Activated naive CD4-positive, alpha-beta T cell treated with anti-CD3 and anti-CD28 coated beads, Interleukin-2, amount 50 U/mL, for 72 hours (primary cell): Measurements from ENCODE around the gene GDF11. TPM values are rescaled to one million over a fixed set of nuclear protein-coding genes. Genes with fewer than 3 reads are reported as not detected.

Experiments
- ATAC-seq, 2 donors: fragments of 150-1000 bp; cut with Tn5 transposase; 2 replicates each; pipeline ENCODE4 v1.10.0; 2021; ENCODE audit warnings: mild to moderate bottlenecking in 2 of 2, moderate library complexity in 2 of 2
- DNase-seq, 2 donors: peaks; one replicate each; pipeline ENCODE4 v3.0.0; 2021 to 2022; ENCODE audit warnings: low spot score in 2 of 2
- H3K27ac Mint-ChIP-seq, 2 donors: one replicate each; pipeline ENCODE4 v1.8.0; 2022; ENCODE audit warnings: mild to moderate bottlenecking in 2 of 2, mixed read lengths in 2 of 2
- H3K36me3 Mint-ChIP-seq, 2 donors: one replicate each; pipeline ENCODE4 v1.8.0; 2022; ENCODE audit warnings: mixed read lengths in 2 of 2
- H3K9me3 Mint-ChIP-seq, 2 donors: one replicate each; pipeline ENCODE4 v1.8.0; 2022; ENCODE audit warnings: mixed read lengths in 2 of 2
- total RNA-seq, 2 donors: library from RNA; stranded (reverse); gene quantifications; one replicate each; pipeline ENCODE4 v1.2.3, GENCODE V29; 2022

GDF11 gene
- total RNA-seq, result 10 to 100 TPM in 1 of 2 donors, 1 to 10 TPM in 1; 5.9 to 12.0 TPM

DNA sequence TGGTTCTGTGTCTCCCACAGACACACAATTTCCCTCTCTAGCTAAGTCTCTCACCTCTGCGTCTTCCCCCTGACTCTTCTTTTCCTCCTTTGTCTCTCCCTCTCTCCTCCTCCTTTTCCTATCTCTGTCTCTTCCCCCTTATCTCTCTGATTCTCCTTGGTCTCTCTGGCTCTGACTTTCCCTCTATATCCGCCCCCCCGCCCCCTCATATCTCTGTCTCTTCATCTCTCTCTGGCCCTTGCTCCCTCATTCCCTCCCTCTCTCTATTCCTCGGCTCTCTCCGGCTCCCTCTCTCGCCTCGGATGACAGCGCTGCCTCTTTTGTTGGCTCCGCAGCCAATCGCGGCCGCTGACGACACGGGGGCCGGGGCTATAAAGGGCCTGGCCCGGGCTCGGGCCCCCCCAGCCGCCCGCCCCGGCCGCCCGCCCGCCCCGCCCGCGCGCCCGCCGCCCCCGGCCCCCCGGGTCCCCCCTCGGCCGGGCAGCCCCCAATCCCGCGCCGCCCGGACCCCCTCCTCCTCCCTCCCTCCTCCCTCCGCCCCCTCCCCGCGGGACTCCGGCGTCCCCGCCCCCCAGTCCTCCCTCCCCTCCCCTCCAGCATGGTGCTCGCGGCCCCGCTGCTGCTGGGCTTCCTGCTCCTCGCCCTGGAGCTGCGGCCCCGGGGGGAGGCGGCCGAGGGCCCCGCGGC, at the start of gene GDF11:
Gene GDF11 (plus strand): TSS at position 404 of the 687 bp plus-strand sequence. CDS start 195 bp downstream, at position 599.
- H3K9me3 Mint-ChIP-seq, result no peaks in the 10 kb centered on the region
- DNase-seq (peak in 1 of 2 donors; percentile 74), ATAC-seq (peak; percentile 74 to 77)
- H3K36me3 Mint-ChIP-seq, result no peaks in the 10 kb centered on the region
- peak within 1 kb of the TSS; percentile 51 to 64 for H3K27ac Mint-ChIP-seq

DNA sequence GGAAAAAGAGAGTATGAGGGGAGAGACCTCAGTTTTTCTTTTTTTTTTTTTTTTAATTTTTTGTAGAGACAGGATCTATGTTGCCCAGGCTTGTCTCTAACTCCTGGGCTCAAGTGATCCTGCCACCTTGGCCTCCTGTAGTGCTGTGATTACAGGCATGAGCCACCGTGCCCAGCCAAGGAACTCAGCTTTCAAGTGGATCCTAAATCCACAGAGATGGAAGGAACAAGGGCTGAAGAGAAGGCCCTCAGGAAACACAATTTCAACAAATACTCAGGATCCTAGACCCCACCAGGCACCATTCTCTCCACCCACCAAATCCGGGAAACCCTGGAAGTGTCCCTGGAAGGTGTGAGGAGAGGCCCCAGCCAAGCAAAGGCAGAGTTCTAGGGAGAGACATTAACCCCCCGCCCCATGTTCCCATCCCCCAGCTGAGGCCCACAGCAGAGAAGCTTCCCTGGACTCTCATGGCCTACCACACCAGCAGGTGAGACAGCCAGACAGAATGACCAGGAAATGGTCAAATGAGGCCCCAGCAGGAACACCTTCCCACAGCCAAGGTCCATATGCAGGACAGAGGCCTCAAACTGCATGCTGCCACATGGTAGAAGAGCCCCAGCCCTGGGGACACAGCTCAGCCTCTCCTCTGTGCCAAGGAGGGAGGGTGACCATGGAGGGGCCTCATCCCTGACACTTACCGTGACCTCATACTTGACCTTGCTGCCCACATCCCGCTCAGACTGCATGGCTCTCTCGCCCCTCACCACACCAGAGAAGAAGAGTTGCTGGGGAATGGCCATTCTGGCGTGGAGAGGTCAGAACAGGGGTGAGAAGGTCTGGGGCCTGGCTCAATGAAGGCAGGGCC, 49.4 kb upstream of the GDF11 start:
- H3K27ac Mint-ChIP-seq, result no peak overlapping the region
- DNase-seq (peak in 1 of 2 donors; percentile 40), ATAC-seq (no peak)
- no peaks in the 10 kb centered on the region for H3K9me3 Mint-ChIP-seq
- no peaks in the 10 kb centered on the region for H3K36me3 Mint-ChIP-seq

DNA sequence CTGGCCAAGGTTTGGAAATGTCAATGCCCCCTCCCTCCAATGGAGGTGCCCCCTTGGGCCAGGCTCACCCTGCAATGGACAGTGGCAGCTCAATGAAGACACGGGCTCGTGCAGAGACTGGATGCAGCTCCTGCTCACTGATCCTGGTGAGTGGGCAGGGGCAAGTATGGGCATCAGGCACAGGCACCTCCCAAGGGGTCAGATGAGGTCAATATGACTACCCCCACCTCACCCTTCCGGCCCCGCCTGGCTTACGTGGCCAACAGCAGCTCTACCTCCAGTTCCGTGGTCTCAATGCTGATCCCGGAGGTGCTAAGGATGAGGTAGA, 48.8 kb upstream of the GDF11 start:
- Mint-ChIP-seq H3K36me3 (no peaks in the 10 kb centered on the region), H3K9me3 (no peaks in the 10 kb centered on the region), H3K27ac (no peak overlapping the region)
- DNase-seq (no peak), ATAC-seq (no peak)

DNA sequence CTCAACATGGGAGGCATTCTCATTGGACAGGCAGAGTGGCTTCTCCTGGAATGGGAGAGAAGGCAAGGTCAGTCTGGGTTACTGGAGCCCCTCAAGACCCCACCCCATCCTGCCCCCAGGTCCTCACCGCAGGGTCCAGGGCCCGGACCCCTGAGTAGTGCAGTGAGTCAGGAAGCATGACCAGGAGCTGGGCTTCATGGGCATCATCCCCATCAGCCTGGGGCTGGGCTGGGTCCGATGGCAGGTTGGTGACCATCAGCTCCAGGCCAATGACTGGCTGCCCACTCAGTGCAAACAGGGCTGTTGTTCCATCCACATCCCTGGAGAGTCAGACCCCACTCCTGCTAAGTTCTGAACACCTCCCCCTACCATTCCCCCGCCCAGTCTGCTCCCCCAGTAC, 48.3 kb upstream of the GDF11 start:
- DNase-seq (no peak), ATAC-seq (no peak)
- Mint-ChIP-seq H3K27ac (no peak overlapping the region), H3K9me3 (no peaks in the 10 kb centered on the region), H3K36me3 (no peaks in the 10 kb centered on the region)

DNA sequence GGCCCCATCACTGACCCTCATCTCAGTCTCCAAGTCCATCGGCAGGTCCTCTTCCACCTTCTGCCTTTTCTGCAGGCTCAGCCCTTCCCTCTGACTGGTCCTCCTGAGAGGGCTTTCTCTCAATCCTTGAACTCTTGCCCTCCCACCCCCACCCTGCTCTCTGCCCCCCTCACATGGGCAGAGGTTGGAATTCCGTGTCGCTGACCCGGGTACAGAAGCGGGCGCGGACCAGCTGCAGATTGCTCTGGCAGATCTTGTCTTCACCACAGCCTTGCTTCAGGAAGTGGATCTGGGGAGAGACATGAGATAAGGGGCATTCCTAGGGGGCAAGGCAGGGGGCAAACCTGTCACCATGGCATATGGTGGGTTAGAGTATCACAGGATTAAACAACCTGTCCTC, 47.6 kb upstream of the GDF11 start:
- Mint-ChIP-seq H3K36me3 (no peaks in the 10 kb centered on the region), H3K27ac (no peak overlapping the region), H3K9me3 (no peaks in the 10 kb centered on the region)
- ATAC-seq (no peak), DNase-seq (no peak)

DNA sequence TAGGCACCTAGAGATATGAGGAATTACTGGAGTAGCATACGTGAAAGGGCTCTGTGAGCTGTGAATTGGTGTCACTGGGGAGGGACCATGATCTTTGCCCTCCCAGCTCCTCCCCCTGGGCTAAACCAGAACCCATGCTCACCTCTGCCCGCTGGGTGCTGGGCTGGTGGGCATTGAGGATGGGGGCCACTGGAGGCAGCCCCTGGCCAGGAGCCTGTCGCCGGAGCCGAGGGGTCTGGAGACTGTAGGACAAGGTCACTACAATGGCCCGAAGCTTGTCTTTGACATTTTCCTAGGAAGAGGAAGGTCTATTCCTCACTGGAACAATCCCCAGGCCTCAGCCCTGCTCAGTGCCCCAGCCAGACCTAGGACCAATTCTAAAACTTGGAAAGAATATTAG, 46.8 kb upstream of the GDF11 start:
- ATAC-seq, result no peak
- Mint-ChIP-seq H3K36me3 (no peaks in the 10 kb centered on the region), H3K9me3 (no peaks in the 10 kb centered on the region), H3K27ac (no peak overlapping the region)
- DNase-seq, result peak in 1 of 2 donors; percentile 35

DNA sequence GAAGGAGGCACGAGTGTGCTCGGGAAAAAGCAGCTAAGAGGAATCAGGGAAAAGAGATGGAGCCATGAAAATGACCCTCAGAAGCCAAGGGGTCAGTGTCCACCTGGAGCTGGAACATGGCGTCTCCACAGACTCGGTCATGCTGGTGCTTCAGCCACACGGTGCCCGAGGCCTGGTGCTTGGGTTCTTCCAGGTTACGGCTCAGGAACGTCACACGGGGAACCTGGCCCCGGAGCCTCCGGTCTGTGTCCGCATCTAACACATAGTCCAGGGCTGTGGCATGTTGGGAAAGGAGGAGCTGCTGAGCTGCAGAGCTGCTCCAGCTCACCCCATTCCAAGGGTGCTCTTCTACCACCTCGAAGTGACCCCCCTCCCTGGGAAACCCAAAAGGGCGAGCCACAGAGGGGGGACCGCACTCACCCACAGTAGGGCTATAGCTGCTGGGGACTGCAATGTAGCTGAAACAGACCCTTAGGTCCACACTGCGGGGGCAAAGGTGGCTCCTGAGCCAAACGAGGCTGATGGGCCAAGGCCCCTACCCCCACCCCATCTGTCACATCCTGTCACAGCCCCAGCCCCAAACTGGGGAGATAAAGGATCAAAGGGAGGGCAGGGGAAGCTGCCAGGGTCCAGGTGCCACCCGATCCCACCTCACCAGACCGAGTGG, 46.0 kb upstream of the GDF11 start:
- H3K27ac Mint-ChIP-seq, result peak overlapping the region in 1 of 2 donors; percentile 33
- peak in 1 of 2 donors; percentile 45 for DNase-seq
- H3K36me3 Mint-ChIP-seq, result no peaks in the 10 kb centered on the region
- ATAC-seq, result no peak
- no peaks in the 10 kb centered on the region for H3K9me3 Mint-ChIP-seq

DNA sequence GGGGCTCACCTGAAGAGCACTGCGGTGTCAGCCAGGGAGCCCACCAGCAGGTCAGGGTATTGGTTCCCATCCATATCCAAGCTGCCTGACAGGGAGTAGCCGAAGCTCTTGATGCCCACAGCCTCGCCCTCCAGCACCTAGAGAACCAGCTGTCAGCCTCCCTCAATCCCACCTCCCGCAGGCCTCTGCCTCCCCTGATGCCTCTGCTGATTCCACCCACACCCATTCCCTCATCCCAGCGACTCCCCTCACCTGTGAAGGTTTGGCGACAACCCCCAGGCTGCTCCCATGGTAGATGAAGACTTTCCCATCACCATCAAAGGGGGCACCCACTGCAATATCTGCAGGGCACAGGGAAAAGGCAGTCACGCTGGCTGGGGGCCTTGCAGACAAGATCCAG, 45.2 kb upstream of the GDF11 start:
- H3K27ac Mint-ChIP-seq, result no peak overlapping the region
- ATAC-seq, result no peak
- no peak for DNase-seq
- no peaks in the 10 kb centered on the region for H3K9me3 Mint-ChIP-seq
- H3K36me3 Mint-ChIP-seq, result no peaks in the 10 kb centered on the region

DNA sequence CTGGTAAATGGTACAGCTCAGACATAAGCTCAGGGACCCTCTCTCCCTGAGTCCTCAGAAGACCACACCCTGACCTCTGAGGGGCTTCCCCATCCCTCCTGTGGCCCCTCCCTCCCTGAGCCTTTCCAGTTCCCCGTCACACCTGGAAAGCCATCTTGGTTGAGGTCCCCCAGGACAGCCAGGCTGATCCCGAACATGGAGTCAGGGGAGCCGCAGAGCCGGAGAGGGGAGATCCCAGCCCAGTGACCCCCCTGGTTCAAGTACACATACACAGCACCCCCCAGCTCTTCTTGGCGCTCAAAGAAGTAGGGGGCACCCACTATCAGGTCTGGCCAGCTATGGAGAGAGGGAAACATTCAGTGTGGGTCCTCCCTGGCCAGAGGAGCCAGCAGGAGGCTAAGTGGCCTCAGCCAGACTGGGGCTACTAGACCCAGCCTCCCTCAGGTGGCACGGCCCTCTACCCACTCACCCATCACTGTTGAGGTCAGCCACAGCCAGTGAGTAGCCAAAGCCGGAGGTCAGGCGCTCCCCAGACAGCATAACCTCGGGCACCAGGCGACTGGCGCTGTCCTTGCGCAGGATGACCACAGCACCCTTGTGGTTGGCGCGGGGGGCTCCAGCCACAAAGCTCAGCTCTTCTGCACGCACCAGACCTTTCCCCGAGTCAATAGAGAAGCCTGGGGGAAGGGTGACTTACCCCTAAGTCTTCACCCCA, 44.5 kb upstream of the GDF11 start:
- Mint-ChIP-seq H3K36me3 (no peaks in the 10 kb centered on the region), H3K27ac (no peak overlapping the region), H3K9me3 (no peaks in the 10 kb centered on the region)
- peak in 1 of 2 donors; percentile 34 for DNase-seq
- ATAC-seq, result no peak

DNA sequence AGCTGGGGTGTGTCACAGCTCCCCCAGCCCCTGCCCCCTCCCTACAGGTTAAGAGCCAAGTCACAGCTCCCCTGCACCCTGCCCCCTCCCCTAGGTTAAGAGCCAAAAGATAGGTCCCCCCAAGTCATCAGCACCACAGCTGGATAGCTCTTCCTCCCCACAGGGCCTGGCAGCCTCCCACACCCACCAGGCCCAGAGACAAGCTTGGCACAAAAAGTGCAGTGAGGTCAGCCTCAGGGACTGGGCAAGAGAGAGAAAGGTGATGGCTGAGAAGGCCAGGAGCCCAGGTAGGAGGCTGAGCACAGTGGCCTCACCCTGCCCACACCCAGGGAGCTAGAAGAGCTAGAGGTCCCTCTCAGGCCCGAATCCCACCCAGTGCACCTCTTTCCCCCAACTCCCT, 44.0 kb upstream of the GDF11 start:
- Mint-ChIP-seq H3K27ac (no peak overlapping the region), H3K36me3 (no peaks in the 10 kb centered on the region), H3K9me3 (no peaks in the 10 kb centered on the region)
- ATAC-seq (no peak), DNase-seq (peak in 1 of 2 donors; percentile 44)

DNA sequence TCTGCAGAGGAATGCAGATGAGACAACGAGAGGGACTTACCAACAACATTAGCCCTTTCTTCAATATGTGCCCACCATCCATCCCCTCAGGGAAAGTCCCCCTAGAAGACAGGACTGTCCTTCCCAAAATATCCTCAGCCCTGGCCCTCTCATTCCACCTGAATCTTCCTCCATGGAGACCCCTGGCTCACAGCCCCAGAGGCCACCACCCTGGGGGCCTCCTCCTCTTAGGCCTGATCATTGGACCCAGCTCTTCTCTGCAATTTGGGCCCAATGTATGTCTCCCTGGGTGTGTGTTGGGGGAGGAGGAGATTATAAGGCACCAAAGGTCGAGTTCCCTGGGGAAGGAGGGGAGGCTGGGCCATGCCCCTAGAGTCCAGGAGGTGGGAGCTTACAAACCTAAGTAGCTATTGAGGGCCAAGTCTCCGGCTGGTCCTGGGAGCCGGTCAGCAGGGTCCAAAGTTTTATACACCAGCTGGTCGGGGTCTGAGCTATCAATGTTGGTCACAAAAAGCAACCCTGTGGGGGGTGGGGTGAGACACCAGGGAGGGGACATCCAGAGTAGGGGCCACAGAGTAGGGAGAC, 43.4 kb upstream of the GDF11 start:
- Mint-ChIP-seq H3K27ac (no peak overlapping the region), H3K36me3 (no peaks in the 10 kb centered on the region)

DNA sequence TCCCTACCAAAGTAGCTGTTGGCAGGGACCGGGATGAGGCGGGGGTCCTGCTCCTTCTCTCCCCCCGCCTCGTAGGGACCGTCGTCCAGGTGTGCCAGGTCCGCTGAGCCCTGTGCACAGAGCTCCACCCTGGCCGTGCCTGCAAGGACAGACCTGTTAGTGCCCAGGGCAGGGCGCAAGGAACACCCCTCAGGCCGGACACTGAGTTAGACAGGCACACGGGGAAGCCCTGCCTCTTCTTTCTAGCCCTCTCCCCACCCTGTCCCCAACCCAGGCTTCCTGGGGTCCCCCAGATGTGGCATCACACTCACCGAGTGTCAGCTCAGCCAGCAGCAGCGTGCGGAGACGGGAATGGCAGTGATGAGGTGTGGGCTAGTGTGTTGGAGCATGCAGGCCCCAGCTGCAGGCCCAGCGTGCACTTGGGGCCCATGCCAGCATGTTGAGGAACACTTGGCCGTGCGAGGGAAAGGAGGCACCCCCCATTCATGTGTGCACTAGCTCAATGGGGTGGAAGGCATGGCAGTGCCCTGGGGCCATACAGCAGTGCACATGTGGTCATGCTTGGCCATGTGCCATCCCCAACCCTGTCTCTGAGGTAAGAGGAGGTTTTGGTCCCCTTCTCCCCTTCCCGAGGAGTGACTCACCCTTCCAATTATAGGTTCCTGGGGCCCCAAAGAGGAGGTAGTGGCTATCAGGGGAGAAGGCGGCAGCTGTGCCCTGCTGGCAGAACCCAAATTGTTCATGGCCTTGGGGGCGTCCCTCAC, 42.5 kb upstream of the GDF11 start:
- no peak for DNase-seq
- H3K27ac Mint-ChIP-seq, result no peak overlapping the region
- peak in 1 of 2 donors; percentile 11 for ATAC-seq
- H3K36me3 Mint-ChIP-seq, result no peaks in the 10 kb centered on the region
- no peaks in the 10 kb centered on the region for H3K9me3 Mint-ChIP-seq

More for the DNA sequence above, 43.4 kb upstream of the GDF11 start:
- H3K9me3 Mint-ChIP-seq, result no peaks in the 10 kb centered on the region
- no peak for ATAC-seq
- DNase-seq, result no peak

DNA sequence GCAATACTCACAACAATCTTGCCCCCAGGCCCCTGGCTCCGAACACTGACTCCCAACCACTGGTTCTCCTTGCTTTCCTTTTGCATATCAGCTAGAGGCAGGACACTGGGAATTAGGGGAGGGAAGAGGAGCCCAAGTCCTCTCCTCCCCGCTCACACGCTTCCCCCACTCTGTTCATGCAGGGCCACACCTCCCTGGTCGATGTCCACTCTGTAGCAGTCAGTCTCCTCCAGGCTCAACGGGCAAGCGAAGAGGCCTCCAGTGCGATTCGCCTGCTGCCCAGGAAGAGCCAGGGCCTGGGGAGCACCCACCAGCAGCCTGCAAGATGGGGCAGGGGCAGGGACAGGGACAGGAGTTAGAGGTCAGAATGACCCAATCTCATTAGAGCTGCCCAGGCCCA, 40.1 kb upstream of the GDF11 start:
- Mint-ChIP-seq H3K27ac (no peak overlapping the region), H3K9me3 (no peaks in the 10 kb centered on the region), H3K36me3 (no peaks in the 10 kb centered on the region)
- no peak for DNase-seq
- ATAC-seq, result no peak

DNA sequence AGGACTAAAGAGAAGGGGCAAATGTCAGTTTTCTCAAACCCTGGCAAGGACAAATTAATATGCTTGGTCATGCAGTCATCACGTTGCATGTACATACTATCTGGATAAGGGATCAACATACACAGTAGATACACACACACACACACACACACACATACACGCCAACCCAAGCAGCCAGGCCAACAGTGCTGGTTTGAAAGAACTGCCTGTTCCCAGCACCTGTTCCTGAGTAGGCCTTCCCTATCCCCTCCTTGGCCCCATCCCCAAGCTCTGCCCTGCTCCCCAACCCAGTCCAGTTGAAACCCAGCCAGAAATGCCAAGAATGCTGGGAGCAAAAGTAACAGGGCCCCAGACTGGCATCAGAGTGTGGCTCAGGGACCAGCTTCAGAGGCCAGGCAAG, 39.6 kb upstream of the GDF11 start:
- Mint-ChIP-seq H3K9me3 (no peaks in the 10 kb centered on the region), H3K36me3 (no peaks in the 10 kb centered on the region), H3K27ac (no peak overlapping the region)
- DNase-seq, result no peak
- no peak for ATAC-seq

DNA sequence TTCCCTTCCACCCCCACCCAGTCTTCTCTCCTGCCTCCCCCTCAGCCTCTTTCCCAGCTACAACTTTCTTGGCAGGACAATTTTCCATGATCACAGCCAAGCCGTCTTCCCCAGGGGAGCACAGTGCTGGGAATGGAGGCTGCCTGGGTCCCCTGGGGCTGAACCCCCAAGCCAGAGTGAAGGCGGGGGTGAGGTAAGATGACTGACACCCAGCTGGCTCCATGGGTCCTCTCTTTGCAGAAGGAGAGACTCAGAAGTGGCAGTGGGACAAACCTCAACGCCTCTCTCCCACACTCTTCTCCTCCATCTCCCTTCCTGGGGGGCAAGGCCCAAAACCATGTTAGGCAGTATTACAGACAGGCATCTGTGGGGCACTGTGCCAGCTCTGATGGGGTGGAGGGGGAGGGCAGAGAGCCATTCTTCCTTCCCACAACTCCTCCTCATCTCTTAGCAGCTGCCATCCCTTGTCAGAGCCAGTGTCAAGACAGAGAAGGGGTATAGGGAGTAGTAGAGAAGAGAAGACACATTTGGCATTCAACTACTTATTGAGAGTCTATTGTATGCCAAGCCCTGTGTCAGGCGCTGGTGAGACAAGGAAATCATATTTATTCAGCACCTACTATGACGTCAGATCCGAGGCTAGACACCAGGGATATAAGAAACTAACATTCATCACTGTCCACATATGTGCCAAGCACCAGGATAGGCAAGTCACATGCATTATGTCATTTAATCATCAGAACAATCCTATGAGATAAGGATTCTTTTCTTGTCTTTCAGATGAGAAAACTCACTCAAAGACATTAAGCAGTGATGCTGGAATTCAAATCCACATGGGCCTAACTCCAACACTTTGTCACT, 38.8 kb upstream of the GDF11 start:
- ATAC-seq, result no peak
- no peaks in the 10 kb centered on the region for H3K36me3 Mint-ChIP-seq
- no peaks in the 10 kb centered on the region for H3K9me3 Mint-ChIP-seq
- H3K27ac Mint-ChIP-seq, result no peak overlapping the region
- DNase-seq, result no peak
